Panc1 (cell line): Measurements from ENCODE around the gene PFKL.

Source experiments
- POLR2AphosphoS5 ChIP-seq: IDR thresholded peaks from 2 replicates; pipeline ENCODE4 v1.6.1; 2012; ENCODE audit warnings: mild to moderate bottlenecking, low read depth, low read length, moderate library complexity
- SIN3A ChIP-seq: IDR thresholded peaks from 2 replicates; pipeline ENCODE4 v1.6.1; 2012; ENCODE audit warnings: low read depth, mild to moderate bottlenecking, low read length, moderate library complexity, borderline replicate concordance; ENCODE audit not compliant: insufficient read depth
- TF ChIP-seq, protein P1 (sequence below): fragments of 450-650 bp; IDR thresholded peaks from 2 replicates; pipeline ENCODE4 v1.5.1; 2017; ENCODE audit warnings: mild to moderate bottlenecking
- TF ChIP-seq, protein P2 (sequence below), 2 experiments: IDR thresholded peaks; 2 replicates each; pipeline ENCODE4 v1.6.1; 2011 to 2012; ENCODE audit warnings: low read depth in 2 of 2, control low read depth in 1 of 2, low read length in 1 of 2, mild to moderate bottlenecking in 1 of 2, moderate library complexity in 1 of 2; ENCODE audit not compliant: insufficient read depth in 1 of 2

DNA sequence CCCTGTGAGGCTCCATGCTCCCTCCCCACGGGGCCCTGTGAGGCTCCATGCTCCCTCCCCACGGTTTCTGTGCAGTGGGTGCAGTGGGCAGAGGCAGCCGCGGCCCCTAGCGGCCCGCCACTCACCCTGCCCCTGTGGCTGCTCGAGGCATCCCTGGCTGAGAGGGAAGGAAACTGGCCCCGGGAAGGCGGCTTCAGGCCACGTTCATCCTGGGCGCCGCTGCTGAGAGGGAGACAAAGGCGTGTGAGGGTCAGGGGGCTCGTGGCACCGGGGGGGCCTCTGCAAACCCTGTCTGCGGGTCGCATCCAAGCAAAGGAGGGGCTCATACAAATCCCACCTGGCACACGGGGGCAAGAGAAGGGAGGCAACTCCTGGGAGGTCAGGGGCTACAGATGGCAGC is 30.8 kb downstream of the PFKL start:
- TF ChIP-seq POLR2AphosphoS5 (no peak), SIN3A (no peak)
- TF ChIP-seq, protein P1, sequence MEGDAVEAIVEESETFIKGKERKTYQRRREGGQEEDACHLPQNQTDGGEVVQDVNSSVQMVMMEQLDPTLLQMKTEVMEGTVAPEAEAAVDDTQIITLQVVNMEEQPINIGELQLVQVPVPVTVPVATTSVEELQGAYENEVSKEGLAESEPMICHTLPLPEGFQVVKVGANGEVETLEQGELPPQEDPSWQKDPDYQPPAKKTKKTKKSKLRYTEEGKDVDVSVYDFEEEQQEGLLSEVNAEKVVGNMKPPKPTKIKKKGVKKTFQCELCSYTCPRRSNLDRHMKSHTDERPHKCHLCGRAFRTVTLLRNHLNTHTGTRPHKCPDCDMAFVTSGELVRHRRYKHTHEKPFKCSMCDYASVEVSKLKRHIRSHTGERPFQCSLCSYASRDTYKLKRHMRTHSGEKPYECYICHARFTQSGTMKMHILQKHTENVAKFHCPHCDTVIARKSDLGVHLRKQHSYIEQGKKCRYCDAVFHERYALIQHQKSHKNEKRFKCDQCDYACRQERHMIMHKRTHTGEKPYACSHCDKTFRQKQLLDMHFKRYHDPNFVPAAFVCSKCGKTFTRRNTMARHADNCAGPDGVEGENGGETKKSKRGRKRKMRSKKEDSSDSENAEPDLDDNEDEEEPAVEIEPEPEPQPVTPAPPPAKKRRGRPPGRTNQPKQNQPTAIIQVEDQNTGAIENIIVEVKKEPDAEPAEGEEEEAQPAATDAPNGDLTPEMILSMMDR = no peak
- TF ChIP-seq, protein P2, sequence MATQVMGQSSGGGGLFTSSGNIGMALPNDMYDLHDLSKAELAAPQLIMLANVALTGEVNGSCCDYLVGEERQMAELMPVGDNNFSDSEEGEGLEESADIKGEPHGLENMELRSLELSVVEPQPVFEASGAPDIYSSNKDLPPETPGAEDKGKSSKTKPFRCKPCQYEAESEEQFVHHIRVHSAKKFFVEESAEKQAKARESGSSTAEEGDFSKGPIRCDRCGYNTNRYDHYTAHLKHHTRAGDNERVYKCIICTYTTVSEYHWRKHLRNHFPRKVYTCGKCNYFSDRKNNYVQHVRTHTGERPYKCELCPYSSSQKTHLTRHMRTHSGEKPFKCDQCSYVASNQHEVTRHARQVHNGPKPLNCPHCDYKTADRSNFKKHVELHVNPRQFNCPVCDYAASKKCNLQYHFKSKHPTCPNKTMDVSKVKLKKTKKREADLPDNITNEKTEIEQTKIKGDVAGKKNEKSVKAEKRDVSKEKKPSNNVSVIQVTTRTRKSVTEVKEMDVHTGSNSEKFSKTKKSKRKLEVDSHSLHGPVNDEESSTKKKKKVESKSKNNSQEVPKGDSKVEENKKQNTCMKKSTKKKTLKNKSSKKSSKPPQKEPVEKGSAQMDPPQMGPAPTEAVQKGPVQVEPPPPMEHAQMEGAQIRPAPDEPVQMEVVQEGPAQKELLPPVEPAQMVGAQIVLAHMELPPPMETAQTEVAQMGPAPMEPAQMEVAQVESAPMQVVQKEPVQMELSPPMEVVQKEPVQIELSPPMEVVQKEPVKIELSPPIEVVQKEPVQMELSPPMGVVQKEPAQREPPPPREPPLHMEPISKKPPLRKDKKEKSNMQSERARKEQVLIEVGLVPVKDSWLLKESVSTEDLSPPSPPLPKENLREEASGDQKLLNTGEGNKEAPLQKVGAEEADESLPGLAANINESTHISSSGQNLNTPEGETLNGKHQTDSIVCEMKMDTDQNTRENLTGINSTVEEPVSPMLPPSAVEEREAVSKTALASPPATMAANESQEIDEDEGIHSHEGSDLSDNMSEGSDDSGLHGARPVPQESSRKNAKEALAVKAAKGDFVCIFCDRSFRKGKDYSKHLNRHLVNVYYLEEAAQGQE (IDR thresholded peaks at IDR 0.05; ENCODE audit: insufficient read depth in 1 of 2, low read depth in 2 of 2, low read length in 1 of 2) = no peak
